ENCODE measurements around the gene VAMP5. TPM values are rescaled to one million over a fixed set of nuclear protein-coding genes. Genes with fewer than 3 reads are reported as not detected.

VAMP5 gene, protein sequence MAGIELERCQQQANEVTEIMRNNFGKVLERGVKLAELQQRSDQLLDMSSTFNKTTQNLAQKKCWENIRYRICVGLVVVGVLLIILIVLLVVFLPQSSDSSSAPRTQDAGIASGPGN
- 10 to 100 TPM; 72.0 to 74.4 TPM for total RNA-seq

DNA sequence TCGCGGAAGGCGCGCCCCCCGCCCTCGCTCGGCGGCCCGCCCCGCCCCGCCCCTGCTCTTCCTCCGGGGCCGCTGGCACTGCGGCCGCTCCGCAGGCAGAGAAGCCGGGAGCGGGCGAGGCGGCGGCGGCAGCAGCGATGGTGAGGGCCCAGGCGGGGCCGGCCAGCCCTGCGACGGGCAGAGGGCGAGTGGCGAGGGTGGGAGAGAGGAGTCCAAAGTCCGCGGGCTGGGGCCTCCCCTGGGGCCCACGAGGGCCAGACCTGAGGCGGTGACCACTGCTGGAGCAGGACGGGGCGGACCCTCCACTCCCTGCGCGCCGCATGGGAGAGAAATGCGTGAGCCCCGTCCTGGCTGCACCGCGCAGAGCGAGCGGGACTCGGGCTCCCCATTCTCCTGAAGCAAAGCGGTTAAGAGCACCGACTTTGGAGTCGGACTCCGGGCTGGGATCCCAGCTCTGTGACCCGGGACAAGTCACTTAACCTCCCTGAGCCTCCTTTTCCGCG, at the start of gene VAMP5:
Gene VAMP5 (plus strand): TSS at position 78 of the 503 bp plus-strand sequence. CDS start 60 bp downstream, at position 138.
- Mint-ChIP-seq H3K4me3 (peak within 1 kb of the TSS; percentile 87), H3K36me3 (ENCODE audit: low read depth) (peaks cover 23% of the 10 kb centered on the region), H3K27me3 (ENCODE audit: low read depth) (no peaks in the 10 kb centered on the region), H3K4me1 (ENCODE audit: low read depth) (peaks cover 71% of the 10 kb centered on the region), H3K27ac (peak within 1 kb of the TSS; percentile 91), H3K9me3 (ENCODE audit: insufficient read depth) (no peaks in the 10 kb centered on the region)
- CTCF ChIA-PET, result interaction anchor here (1.2 to 3.1 kb wide), 3 partner anchors 11 to 165 kb away, joined by 4 to 11 read pairs (median 6); partner anchors contain the start of gene RNF181
- ATAC-seq, result peak; percentile 59
- POLR2A ChIA-PET, result interaction anchor here (0.7 to 3.8 kb wide), 6 partner anchors 11 to 257 kb away, joined by 3 to 28 read pairs (median 4); partner anchors contain the start of genes GGCX, RNF181, TGOLN2 and USP39
- no peak for DNase-seq

DNA sequence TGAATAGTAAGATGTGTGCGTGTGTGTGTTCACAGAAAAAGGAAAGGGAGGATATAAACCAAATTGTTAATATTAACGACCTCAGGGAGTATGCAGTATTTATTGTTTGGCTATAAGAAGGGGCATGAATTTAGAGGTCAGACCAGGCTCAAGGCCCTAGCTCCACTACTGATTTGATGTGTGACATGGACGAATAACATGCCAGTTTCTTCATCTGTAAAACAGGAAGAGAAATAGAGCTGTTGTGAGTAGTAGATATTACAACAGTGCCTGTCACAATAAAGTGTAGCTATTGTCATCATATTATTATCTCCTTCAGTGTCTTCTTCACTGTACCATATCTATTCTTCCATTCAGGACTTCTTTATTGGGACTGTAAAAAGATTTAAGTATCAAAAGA, 49.4 kb upstream of the VAMP5 start:
- ChIA-PET POLR2A (interaction anchor here (1.0 to 1.2 kb wide), 3 partner anchors 11 to 106 kb away, joined by 3 read pairs; no protein-coding TSS in a partner anchor), CTCF (interaction anchor here (2.1 to 12.6 kb wide), 2 partner anchors 17 to 114 kb away, joined by 11 to 133 read pairs; no protein-coding TSS in a partner anchor)
- H3K4me1 Mint-ChIP-seq (ENCODE audit: low read depth), result peaks cover 17% of the 10 kb centered on the region
- ATAC-seq (no peak), DNase-seq (no peak)
- peaks cover 8% of the 10 kb centered on the region for H3K36me3 Mint-ChIP-seq (ENCODE audit: low read depth)
- no peak overlapping the region for H3K27ac Mint-ChIP-seq
- H3K4me3 Mint-ChIP-seq, result no peak overlapping the region
- peaks cover 4% of the 10 kb centered on the region for H3K27me3 Mint-ChIP-seq (ENCODE audit: low read depth)
- H3K9me3 Mint-ChIP-seq (ENCODE audit: insufficient read depth), result no peaks in the 10 kb centered on the region

DNA sequence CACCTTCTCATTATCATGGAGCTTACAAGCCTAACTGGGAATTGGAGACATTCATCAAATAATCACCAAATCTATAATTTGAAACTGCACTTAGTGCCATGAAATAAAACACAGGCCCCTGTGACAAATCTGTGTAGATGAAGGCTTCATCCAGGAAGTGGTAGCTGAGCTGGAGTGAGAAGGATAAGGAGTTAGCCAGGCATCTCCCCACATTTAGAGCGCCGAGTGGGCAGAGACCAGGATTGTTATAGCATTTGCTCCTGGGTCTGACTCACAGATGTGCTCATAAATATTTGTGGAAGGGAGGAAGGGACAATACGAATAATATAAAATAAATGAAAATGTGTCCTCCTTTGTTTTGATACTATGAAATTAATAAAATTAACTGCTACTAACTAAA, 47.8 kb upstream of the VAMP5 start:
- H3K9me3 Mint-ChIP-seq (ENCODE audit: insufficient read depth), result no peaks in the 10 kb centered on the region
- CTCF ChIA-PET, result interaction anchor here (0.7 to 12.6 kb wide), 5 partner anchors 12 to 120 kb away, joined by 3 to 133 read pairs (median 3); partner anchors contain the start of gene SH2D6
- POLR2A ChIA-PET, result interaction anchor here (0.9 to 4.5 kb wide), 4 partner anchors 12 to 118 kb away, joined by 3 to 88 read pairs (median 5); partner anchors contain the start of gene SH2D6
- H3K4me1 Mint-ChIP-seq (ENCODE audit: low read depth), result peaks cover 30% of the 10 kb centered on the region
- H3K27ac Mint-ChIP-seq, result no peak overlapping the region
- H3K27me3 Mint-ChIP-seq (ENCODE audit: low read depth), result no peaks in the 10 kb centered on the region
- DNase-seq (no peak), ATAC-seq (no peak)
- peaks cover 24% of the 10 kb centered on the region for H3K36me3 Mint-ChIP-seq (ENCODE audit: low read depth)
- no peak overlapping the region for H3K4me3 Mint-ChIP-seq

DNA sequence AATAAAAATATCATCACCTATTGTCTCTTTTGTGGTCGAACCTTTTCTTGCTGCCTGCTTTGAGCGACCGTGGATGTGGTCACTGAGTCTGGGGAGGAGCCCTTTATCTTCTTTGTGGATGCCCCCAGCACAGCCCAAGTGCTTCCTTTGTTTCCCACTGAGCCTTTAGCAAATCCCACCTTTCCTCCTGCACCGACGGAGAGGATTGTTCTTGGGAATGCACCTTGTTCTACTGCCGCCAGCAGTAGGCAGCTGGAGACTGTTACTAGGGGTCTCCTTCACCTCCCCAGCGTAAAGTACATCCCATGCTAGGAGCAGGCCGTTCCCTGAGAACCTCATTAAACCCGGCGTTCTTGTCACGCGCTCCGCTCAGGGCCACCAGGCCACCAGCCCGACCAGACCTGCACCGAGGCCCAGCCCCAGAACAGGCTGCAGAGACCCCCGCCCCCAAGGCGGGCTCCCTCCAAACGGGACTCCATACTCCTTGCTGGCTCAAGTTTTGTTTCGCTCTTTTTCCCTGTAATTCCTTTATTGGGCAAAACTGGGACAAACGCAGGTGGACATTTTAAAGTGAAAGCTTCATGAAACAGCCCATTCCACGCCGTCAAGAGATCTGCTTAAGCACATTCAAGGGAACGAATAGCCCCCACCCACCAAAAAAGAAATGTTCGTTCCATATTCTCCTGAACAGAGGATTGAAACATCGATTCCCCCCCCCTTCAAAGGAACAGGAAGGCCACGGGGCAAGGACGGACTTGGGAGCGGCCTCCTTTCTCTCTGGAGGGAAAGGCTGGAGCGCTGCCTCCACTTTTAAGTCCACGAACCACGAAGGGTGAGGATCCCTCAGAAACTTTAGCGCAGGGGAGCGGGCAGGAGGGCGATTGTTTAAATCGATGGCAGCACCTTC, 46.4 kb upstream of the VAMP5 start:
- Mint-ChIP-seq H3K4me1 (ENCODE audit: low read depth) (peaks cover 44% of the 10 kb centered on the region), H3K36me3 (ENCODE audit: low read depth) (peaks cover 38% of the 10 kb centered on the region), H3K27me3 (ENCODE audit: low read depth) (no peaks in the 10 kb centered on the region), H3K27ac (peak overlapping the region; percentile 98), H3K9me3 (ENCODE audit: insufficient read depth) (no peaks in the 10 kb centered on the region), H3K4me3 (peak overlapping the region; percentile 96)
- no peak for ATAC-seq
- CTCF ChIA-PET, result interaction anchor here (1.1 to 12.6 kb wide), 4 partner anchors 14 to 121 kb away, joined by 3 to 133 read pairs (median 28); partner anchors contain the start of gene SH2D6
- POLR2A ChIA-PET, result interaction anchor here (0.8 to 4.5 kb wide), 27 partner anchors 11 to 217 kb away, joined by 3 to 88 read pairs (median 6); partner anchors contain the start of genes C2orf68, ELMOD3, RETSAT and SH2D6
- peak; percentile 66 for DNase-seq

DNA sequence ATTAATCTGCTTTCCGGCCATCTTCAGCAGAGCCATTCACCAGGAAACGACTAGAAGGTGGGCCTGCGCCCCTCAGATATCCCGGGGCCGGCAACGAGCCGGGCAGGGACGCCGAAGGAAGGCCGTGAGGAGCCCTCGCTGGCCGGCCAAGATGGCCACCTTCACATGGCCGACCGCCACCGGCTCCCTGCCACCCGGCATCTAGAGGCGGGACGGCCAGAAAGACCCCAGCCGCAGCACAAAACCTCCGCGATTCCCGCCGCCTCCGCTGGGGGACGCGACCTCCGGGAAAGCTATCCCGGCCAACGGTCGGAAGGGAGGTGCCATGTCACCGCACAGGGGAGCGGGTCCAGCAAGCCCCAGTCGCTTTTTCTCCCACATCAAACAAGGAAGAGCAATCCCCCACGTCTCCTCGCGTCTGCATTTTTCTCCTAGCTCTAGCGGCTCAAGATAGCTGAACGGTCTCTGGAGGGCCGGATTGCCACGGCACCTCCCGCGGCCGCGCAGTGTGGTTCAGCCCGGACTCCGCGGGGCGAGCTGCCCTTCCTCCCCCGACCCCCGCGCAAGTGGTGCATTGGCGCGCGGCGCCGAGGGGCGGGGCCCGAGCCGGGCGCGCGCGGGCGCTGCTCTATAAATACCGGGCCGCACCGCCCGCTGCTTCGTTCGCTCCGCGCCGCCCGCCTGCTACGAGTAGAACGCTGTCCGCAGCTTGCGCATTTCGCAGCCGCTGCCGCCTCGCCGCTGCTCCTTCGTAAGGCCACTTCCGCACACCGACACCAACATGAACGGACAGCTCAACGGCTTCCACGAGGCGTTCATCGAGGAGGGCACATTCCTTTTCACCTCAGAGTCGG, 45.5 kb upstream of the VAMP5 start, which contains the start of gene MAT2A:
Gene MAT2A (plus strand): TSS at position 662 of the 854 bp plus-strand sequence. CDS start 120 bp downstream, at position 782.
- CTCF ChIA-PET, result interaction anchor here (0.7 to 12.6 kb wide), 9 partner anchors 13 to 184 kb away, joined by 3 to 133 read pairs (median 6); partner anchors contain the start of genes ELMOD3, GGCX, RETSAT and SH2D6
- POLR2A ChIA-PET, result interaction anchor here (0.8 to 4.5 kb wide), 37 partner anchors 12 to 218 kb away, joined by 3 to 88 read pairs (median 6); partner anchors contain the start of genes C2orf68, CAPG, ELMOD3 and RETSAT
- Mint-ChIP-seq H3K4me1 (ENCODE audit: low read depth) (peaks cover 51% of the 10 kb centered on the region), H3K27ac (peak within 1 kb of the TSS; percentile 98), H3K4me3 (peak within 1 kb of the TSS; percentile 96), H3K36me3 (ENCODE audit: low read depth) (peaks cover 46% of the 10 kb centered on the region), H3K27me3 (ENCODE audit: low read depth) (no peaks in the 10 kb centered on the region), H3K9me3 (ENCODE audit: insufficient read depth) (no peaks in the 10 kb centered on the region)
- DNase-seq, result peak; percentile 88
- peak; percentile 71 for ATAC-seq

DNA sequence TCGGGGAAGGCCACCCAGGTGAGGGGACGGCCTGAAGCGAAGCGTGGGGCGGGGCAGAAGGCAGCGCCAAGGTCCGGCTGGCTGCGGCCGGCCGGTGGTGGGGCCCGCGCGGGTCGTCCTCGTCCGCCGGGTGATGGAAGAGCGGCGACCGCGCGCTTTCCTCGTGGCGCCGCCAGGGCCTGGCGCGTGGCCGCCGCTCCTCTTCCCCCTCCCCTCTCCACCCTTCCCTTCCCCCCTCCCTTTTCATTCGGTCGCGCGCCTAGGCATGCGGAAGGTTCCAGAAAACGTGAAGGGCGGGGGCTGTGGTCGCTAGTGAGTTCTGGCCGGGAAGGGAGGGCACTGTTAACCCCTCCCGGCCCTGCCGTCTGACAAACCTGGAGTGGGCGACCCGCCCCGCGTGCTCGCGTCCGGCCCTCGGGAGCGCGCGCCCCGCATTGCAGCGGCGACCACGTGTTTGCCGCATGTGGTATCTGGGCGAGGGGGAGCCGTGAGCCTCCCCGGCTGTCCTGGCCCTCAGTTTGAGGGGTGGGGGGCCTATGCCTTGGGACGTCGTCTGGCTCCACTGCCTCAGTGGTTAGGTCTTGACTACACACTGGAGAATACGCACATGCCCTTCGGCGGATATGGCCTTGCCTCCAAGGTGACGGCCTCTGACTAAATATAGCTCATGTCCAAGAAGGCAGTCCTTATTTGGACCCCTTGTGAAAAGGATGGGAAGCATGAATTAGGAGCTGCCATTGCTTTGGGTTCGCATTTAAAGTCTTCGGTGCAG, 44.7 kb upstream of the VAMP5 start:
- Mint-ChIP-seq H3K9me3 (ENCODE audit: insufficient read depth) (no peaks in the 10 kb centered on the region), H3K36me3 (ENCODE audit: low read depth) (peaks cover 53% of the 10 kb centered on the region), H3K27ac (peak overlapping the region; percentile 98), H3K4me1 (ENCODE audit: low read depth) (peaks cover 58% of the 10 kb centered on the region), H3K27me3 (ENCODE audit: low read depth) (no peaks in the 10 kb centered on the region), H3K4me3 (peak overlapping the region; percentile 96)
- DNase-seq (peak; percentile 84), ATAC-seq (peak; percentile 42)
- ChIA-PET CTCF (interaction anchor here (0.7 to 12.6 kb wide), 11 partner anchors 12 to 185 kb away, joined by 3 to 133 read pairs (median 3); partner anchors contain the start of genes ELMOD3, GGCX, RETSAT and SH2D6), POLR2A (interaction anchor here (0.9 to 4.5 kb wide), 35 partner anchors 11 to 215 kb away, joined by 3 to 88 read pairs (median 6); partner anchors contain the start of genes CAPG, ELMOD3, RETSAT and RNF181)

DNA sequence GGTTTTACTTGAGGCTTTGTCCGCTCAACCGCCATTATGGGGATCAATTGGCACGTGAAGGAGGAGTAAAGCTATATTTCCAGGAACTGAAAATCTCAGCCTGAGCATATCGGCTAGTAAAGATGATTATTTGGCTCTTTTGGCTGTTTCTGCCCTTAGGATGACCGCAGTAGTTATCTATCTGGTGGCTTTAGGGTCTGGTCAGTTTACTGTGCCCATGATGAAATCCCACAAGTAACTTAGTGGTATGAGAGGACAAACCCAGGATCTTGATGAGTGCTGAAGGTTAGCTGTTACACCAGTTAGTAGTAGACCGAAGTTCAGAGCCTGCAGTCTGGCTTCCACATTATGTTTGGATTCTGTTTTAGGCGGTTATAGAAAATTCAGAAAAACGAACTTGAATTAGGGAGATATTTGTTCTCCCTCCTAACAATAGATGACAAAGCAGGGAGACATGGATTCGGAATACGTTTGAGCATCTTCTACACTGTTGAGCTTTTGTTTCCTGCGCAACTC, 44.0 kb upstream of the VAMP5 start:
- H3K4me1 Mint-ChIP-seq (ENCODE audit: low read depth), result peaks cover 60% of the 10 kb centered on the region
- H3K27me3 Mint-ChIP-seq (ENCODE audit: low read depth), result no peaks in the 10 kb centered on the region
- peak overlapping the region; percentile 96 for H3K4me3 Mint-ChIP-seq
- ChIA-PET CTCF (interaction anchor here (0.8 to 12.6 kb wide), 8 partner anchors 11 to 273 kb away, joined by 3 to 133 read pairs (median 3); partner anchors contain the start of genes ELMOD3, RETSAT and SH2D6), POLR2A (interaction anchor here (1.1 to 4.5 kb wide), 14 partner anchors 11 to 216 kb away, joined by 3 to 88 read pairs (median 6); partner anchors contain the start of genes RNF181, SH2D6, TGOLN2 and USP39)
- no peaks in the 10 kb centered on the region for H3K9me3 Mint-ChIP-seq (ENCODE audit: insufficient read depth)
- peak overlapping the region; percentile 89 for H3K27ac Mint-ChIP-seq
- DNase-seq (no peak), ATAC-seq (no peak)
- peaks cover 59% of the 10 kb centered on the region for H3K36me3 Mint-ChIP-seq (ENCODE audit: low read depth)

DNA sequence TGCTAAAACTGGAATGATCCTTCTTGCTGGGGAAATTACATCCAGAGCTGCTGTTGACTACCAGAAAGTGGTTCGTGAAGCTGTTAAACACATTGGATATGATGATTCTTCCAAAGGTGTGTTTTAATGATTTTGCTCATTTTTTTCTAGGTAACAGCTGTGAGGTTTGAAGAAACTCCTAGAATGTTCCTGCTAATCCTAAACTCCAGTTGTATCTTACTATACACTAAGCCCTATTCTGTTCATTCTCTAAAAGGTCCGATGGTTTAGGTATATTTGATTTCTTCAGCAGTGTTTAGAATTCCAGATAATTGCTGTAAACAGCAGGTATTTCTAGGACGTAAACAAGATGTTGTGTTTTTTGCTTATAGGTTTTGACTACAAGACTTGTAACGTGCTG, 43.0 kb upstream of the VAMP5 start:
- Mint-ChIP-seq H3K27me3 (ENCODE audit: low read depth) (no peaks in the 10 kb centered on the region), H3K9me3 (ENCODE audit: insufficient read depth) (no peaks in the 10 kb centered on the region), H3K36me3 (ENCODE audit: low read depth) (peaks cover 68% of the 10 kb centered on the region), H3K4me1 (ENCODE audit: low read depth) (peaks cover 59% of the 10 kb centered on the region), H3K27ac (peak overlapping the region; percentile 34), H3K4me3 (peak overlapping the region; percentile 96)
- ATAC-seq (no peak), DNase-seq (no peak)
- ChIA-PET POLR2A (interaction anchor here (1.0 to 4.2 kb wide), 6 partner anchors 10 to 214 kb away, joined by 4 to 61 read pairs (median 20); partner anchors contain the start of genes RNF181, SH2D6 and TGOLN2), CTCF (interaction anchor here (0.7 to 12.6 kb wide), 6 partner anchors 10 to 274 kb away, joined by 3 to 133 read pairs (median 3); partner anchors contain the start of gene SH2D6)

DNA sequence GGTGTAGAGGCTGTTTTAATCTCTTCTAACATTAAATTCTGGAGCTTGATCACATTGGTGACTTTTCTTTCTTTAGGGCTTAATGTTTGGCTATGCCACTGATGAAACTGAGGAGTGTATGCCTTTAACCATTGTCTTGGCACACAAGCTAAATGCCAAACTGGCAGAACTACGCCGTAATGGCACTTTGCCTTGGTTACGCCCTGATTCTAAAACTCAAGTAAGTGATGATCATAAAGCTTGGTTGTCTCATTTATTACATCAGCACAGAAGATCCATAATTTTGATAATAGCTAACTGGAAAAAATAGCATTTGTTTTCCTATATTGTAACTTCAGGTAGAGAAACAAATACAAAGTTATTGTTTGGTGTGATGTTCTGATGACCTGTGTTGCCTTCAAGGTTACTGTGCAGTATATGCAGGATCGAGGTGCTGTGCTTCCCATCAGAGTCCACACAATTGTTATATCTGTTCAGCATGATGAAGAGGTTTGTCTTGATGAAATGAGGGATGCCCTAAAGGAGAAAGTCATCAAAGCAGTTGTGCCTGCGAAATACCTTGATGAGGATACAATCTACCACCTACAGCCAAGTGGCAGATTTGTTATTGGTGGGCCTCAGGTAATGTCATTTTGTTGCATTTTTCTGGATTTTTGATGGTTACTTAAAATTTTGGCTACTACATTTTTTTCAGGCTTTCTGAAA, 42.3 kb upstream of the VAMP5 start:
- Mint-ChIP-seq H3K36me3 (ENCODE audit: low read depth) (peaks cover 70% of the 10 kb centered on the region), H3K9me3 (ENCODE audit: insufficient read depth) (no peaks in the 10 kb centered on the region), H3K4me3 (peak overlapping the region; percentile 96), H3K27ac (peak overlapping the region; percentile 31), H3K4me1 (ENCODE audit: low read depth) (peaks cover 52% of the 10 kb centered on the region), H3K27me3 (ENCODE audit: low read depth) (no peaks in the 10 kb centered on the region)
- DNase-seq (no peak), ATAC-seq (no peak)
- CTCF ChIA-PET, result interaction anchor here (0.6 to 12.6 kb wide), 7 partner anchors 10 to 149 kb away, joined by 3 to 133 read pairs (median 3); partner anchors contain the start of gene SH2D6
- POLR2A ChIA-PET, result interaction anchor here (0.8 to 4.2 kb wide), 8 partner anchors 14 to 214 kb away, joined by 3 to 61 read pairs (median 5); partner anchors contain the start of genes ELMOD3, RETSAT, RNF181 and SH2D6
